ENCODE measurements around the gene LTBP3. TPM values are rescaled to one million over a fixed set of nuclear protein-coding genes. Genes with fewer than 3 reads are reported as not detected.

The LTBP3 gene
- total and polyA plus RNA-seq, 2 donors (not counting 1 experiment from before 2014, with no cell fraction given): 37.3 to 40.4 TPM

GRCh38 chr11:65489035-65489705 is 69.0 kb downstream of the LTBP3 start:
- H3K27me3 ChIP-seq (ENCODE audit: control insufficient read depth, insufficient read depth, low read length): no peaks in the 10 kb centered on the region
- H3K9ac ChIP-seq (ENCODE audit: insufficient read depth, low read length): peak overlapping the region; percentile 90
- H2AFZ ChIP-seq (ENCODE audit: low read length): no peak overlapping the region
- H3K36me3 ChIP-seq (ENCODE audit: control insufficient read depth, insufficient read depth, low read length): no peaks in the 10 kb centered on the region
- peak; percentile 42 to 91 for DNase-seq (ENCODE audit: low read depth in 2 of 2)
- TF ChIP-seq, protein P1, sequence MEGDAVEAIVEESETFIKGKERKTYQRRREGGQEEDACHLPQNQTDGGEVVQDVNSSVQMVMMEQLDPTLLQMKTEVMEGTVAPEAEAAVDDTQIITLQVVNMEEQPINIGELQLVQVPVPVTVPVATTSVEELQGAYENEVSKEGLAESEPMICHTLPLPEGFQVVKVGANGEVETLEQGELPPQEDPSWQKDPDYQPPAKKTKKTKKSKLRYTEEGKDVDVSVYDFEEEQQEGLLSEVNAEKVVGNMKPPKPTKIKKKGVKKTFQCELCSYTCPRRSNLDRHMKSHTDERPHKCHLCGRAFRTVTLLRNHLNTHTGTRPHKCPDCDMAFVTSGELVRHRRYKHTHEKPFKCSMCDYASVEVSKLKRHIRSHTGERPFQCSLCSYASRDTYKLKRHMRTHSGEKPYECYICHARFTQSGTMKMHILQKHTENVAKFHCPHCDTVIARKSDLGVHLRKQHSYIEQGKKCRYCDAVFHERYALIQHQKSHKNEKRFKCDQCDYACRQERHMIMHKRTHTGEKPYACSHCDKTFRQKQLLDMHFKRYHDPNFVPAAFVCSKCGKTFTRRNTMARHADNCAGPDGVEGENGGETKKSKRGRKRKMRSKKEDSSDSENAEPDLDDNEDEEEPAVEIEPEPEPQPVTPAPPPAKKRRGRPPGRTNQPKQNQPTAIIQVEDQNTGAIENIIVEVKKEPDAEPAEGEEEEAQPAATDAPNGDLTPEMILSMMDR (conservative IDR thresholded peaks at IDR 0.05 in 1 of 2, IDR thresholded peaks at IDR 0.05 in 1 of 2; ENCODE audit: low read depth in 1 of 2, low read length in 2 of 2): no peak
- TF ChIP-seq EZH2 (IDR thresholded peaks at IDR 0.05; ENCODE audit: low read length, missing control alignments): no peak
- H3K4me2 ChIP-seq (ENCODE audit: extremely low read depth, insufficient read depth, low read length): peak overlapping the region; percentile 94
- no peaks in the 10 kb centered on the region for H3K9me3 ChIP-seq (ENCODE audit: control insufficient read depth, insufficient read depth, low read depth, low read length)
- peaks cover 41% of the 10 kb centered on the region for H3K79me2 ChIP-seq (ENCODE audit: control insufficient read depth, insufficient read depth, low read length)
- H4K20me1 ChIP-seq (ENCODE audit: control insufficient read depth, extremely low read depth, insufficient read depth, low read length): no peaks in the 10 kb centered on the region
- H3K4me3 ChIP-seq (replicated peaks in 1 of 4; ENCODE audit: control extremely low read depth in 1 of 4, insufficient read depth in 1 of 4, low read depth in 3 of 4, low read length in 4 of 4): no peak overlapping the region
- H3K27ac ChIP-seq (ENCODE audit: insufficient read depth, low read length): peak overlapping the region; percentile 100
- H3K4me1 ChIP-seq (ENCODE audit: control insufficient read depth, extremely low read depth, insufficient read depth, low read length): peaks cover 70% of the 10 kb centered on the region

Other genes with a start within 250 kb of the LTBP3 start
- gene CDC42EP2, start 243.5 kb downstream of the LTBP3 start, total RNA-seq: 12.3 and 25.6 TPM in 2 replicates
- gene CDC42EP2, start 243.5 kb downstream of the LTBP3 start, polyA plus RNA-seq: 31.7 and 48.4 TPM in 2 replicates
- 37.5 and 42.9 TPM in 2 replicates for gene DPF2, start 224.5 kb downstream of the LTBP3 start, total RNA-seq
- 55.1 and 76.4 TPM in 2 replicates for gene DPF2, start 224.5 kb downstream of the LTBP3 start, polyA plus RNA-seq
- under 0.01 and 0.17 TPM in 2 replicates for gene TIGD3, start 203.6 kb downstream of the LTBP3 start, total RNA-seq
- gene TIGD3, start 203.6 kb downstream of the LTBP3 start, polyA plus RNA-seq: 0.03 TPM in 1 of 2 replicates, not detected in the other
- gene SLC25A45, start 175.7 kb downstream of the LTBP3 start, total RNA-seq: 1.0 and 1.5 TPM in 2 replicates
- 0.50 and 0.52 TPM in 2 replicates for gene SLC25A45, start 175.7 kb downstream of the LTBP3 start, polyA plus RNA-seq
- gene FRMD8, start 171.7 kb downstream of the LTBP3 start, total RNA-seq: 14.9 and 17.5 TPM in 2 replicates
- 13.7 and 15.3 TPM in 2 replicates for gene FRMD8, start 171.7 kb downstream of the LTBP3 start, polyA plus RNA-seq
- gene NEAT1, start 135.6 kb downstream of the LTBP3 start, total RNA-seq: 177 and 299 TPM in 2 replicates
- gene NEAT1, start 135.6 kb downstream of the LTBP3 start, polyA plus RNA-seq: 40.6 and 40.9 TPM in 2 replicates
- 14,068 and 21,991 TPM in 2 replicates for gene MALAT1, start 59.3 kb downstream of the LTBP3 start, total RNA-seq
- 482 and 583 TPM in 2 replicates for gene MALAT1, start 59.3 kb downstream of the LTBP3 start, polyA plus RNA-seq
- gene SCYL1, start 33.3 kb downstream of the LTBP3 start, total RNA-seq: 73.2 and 84.6 TPM in 2 replicates
- 58.2 and 62.3 TPM in 2 replicates for gene SCYL1, start 33.3 kb downstream of the LTBP3 start, polyA plus RNA-seq
- gene ZNRD2, start 12.1 kb upstream of the LTBP3 start, total RNA-seq: 25.8 and 30.8 TPM in 2 replicates
- gene ZNRD2, start 12.1 kb upstream of the LTBP3 start, polyA plus RNA-seq: 20.8 and 32.0 TPM in 2 replicates
- gene FAM89B, start 14.2 kb upstream of the LTBP3 start, total RNA-seq: 17.5 and 23.4 TPM in 2 replicates
- 18.2 and 18.3 TPM in 2 replicates for gene FAM89B, start 14.2 kb upstream of the LTBP3 start, polyA plus RNA-seq
- gene EHBP1L1, start 17.7 kb upstream of the LTBP3 start, total RNA-seq: 46.5 and 53.5 TPM in 2 replicates
- gene EHBP1L1, start 17.7 kb upstream of the LTBP3 start, polyA plus RNA-seq: 12.4 and 12.8 TPM in 2 replicates
- gene KCNK7, start 37.4 kb upstream of the LTBP3 start, total RNA-seq: under 0.01 TPM in 1 of 2 replicates, not detected in the other
- gene KCNK7, start 37.4 kb upstream of the LTBP3 start, polyA plus RNA-seq: not detected in 2 replicates
- gene MAP3K11, start 55.9 kb upstream of the LTBP3 start, total RNA-seq: 16.7 and 19.3 TPM in 2 replicates
- 10.6 and 14.7 TPM in 2 replicates for gene MAP3K11, start 55.9 kb upstream of the LTBP3 start, polyA plus RNA-seq
- gene PCNX3, start 57.4 kb upstream of the LTBP3 start, total RNA-seq: 11.0 and 14.7 TPM in 2 replicates
- gene PCNX3, start 57.4 kb upstream of the LTBP3 start, polyA plus RNA-seq: 8.0 and 14.5 TPM in 2 replicates
- 13.6 and 32.5 TPM in 2 replicates for gene SIPA1, start 79.7 kb upstream of the LTBP3 start, total RNA-seq
- 7.8 and 15.4 TPM in 2 replicates for gene SIPA1, start 79.7 kb upstream of the LTBP3 start, polyA plus RNA-seq
- gene RELA, start 104.6 kb upstream of the LTBP3 start, total RNA-seq: 13.9 and 15.7 TPM in 2 replicates
- 23.0 and 31.8 TPM in 2 replicates for gene RELA, start 104.6 kb upstream of the LTBP3 start, polyA plus RNA-seq
- gene KAT5, start 153.9 kb upstream of the LTBP3 start, total RNA-seq: 31.3 and 50.4 TPM in 2 replicates
- gene KAT5, start 153.9 kb upstream of the LTBP3 start, polyA plus RNA-seq: 27.8 and 34.0 TPM in 2 replicates
- 19.5 and 29.1 TPM in 2 replicates for gene RNASEH2C, start 162.4 kb upstream of the LTBP3 start, total RNA-seq
- gene RNASEH2C, start 162.4 kb upstream of the LTBP3 start, polyA plus RNA-seq: 12.6 and 17.9 TPM in 2 replicates
- gene AP5B1, start 222.6 kb upstream of the LTBP3 start, total RNA-seq: 5.1 and 6.3 TPM in 2 replicates
- gene AP5B1, start 222.6 kb upstream of the LTBP3 start, polyA plus RNA-seq: 1.6 and 2.0 TPM in 2 replicates
- gene OVOL1, start 228.7 kb upstream of the LTBP3 start, total RNA-seq: not detected in 2 replicates
- not detected in 2 replicates for gene OVOL1, start 228.7 kb upstream of the LTBP3 start, polyA plus RNA-seq